ENCODE data around the gene FSTL4. TPM values are rescaled to one million over a fixed set of nuclear protein-coding genes. Genes with fewer than 3 reads are reported as not detected.

The FSTL4 gene
- total RNA-seq, 1 experiment from 2014 or later = 14.3 TPM

DNA sequence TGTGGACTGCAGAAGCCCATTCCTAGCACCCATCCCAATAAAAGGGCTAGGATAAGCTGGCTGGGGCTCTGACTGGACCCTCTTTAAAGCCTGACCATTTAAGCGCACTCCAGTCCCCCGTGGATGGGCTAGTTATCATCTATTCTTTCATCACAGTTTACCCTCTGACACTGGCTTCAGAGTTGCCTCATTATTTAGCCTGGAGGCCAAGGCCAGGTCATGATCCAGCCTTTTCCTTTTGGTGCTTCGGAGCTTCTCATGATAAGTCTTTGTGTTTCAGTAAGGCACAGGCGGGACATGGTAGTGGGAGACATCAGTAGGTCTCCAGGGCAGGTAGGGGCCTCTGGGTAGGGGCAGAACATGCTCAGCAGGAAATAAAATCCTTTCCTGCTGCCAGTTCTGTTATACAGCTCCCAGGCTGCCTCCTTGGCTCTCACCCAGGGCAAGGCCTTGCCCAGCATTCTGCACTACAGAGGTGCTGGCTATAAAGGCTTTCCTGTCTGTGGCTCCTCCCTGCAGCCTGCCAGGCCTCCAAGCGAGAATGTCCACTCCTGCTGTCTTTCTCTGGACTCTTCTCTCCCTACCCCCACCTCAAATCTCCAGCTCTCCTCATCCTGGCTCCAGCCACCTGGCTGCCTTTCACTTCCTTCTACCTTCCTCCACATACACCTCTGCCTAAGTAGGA, 128.8 kb downstream of the FSTL4 start:
- DNase-seq (ENCODE audit: extremely low read depth, low read depth) = no peak

DNA sequence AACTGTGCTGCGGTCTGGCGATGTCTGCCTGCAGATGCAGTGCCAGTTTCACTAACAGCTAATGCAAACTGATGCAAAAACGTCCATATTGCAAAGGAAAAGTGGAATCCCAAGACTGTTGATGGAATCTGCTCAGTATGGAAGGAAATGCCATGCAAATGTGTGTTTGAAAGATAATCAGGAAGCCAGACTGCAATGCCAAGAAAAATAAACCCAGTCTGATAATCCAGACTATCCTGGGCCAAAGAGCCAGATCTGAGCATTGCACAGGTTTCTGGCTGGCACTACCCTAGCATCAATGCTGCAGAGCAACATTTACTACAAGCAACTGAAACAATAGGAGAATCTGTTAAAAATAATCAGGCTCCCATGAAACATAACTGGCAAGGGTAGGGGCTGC, 130.3 kb downstream of the FSTL4 start:
- DNase-seq (ENCODE audit: extremely low read depth, low read depth) = no peak

- no peak for DNase-seq (ENCODE audit: extremely low read depth, low read depth)
These were observed 131.5 kb downstream of the FSTL4 start for GRCh38 chr5:133480866-133481265.

DNA sequence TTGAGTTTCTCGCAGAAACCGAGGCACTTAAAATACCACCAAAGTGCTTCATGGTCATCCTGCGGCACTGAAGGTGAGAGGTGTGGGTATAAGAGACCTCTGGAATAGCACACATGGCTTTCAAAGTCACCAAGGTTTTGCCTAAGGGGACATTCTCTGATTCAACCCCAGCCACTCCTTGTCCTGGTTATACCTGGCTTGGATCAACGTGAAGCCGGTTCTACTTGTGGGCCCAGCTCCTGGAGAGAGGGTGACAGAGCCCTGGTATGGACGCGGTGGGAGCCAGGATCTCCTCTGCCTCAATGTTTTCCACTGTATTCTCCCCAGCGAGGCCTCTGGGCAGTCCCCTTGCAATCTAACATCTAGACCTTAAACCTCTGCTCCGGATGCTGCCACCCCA, 132.0 kb downstream of the FSTL4 start:
- no peak for DNase-seq (ENCODE audit: extremely low read depth, low read depth)

GRCh38 chr5:133478199-133478985, 133.9 kb downstream of the FSTL4 start:
- no peak for DNase-seq (ENCODE audit: extremely low read depth, low read depth)

- DNase-seq (ENCODE audit: extremely low read depth, low read depth) = no peak
These were observed 136.4 kb downstream of the FSTL4 start for GRCh38 chr5:133475986-133476385.

GRCh38 chr5:133474851-133475590, 137.3 kb downstream of the FSTL4 start:
- no peak for DNase-seq (ENCODE audit: extremely low read depth, low read depth)

DNA sequence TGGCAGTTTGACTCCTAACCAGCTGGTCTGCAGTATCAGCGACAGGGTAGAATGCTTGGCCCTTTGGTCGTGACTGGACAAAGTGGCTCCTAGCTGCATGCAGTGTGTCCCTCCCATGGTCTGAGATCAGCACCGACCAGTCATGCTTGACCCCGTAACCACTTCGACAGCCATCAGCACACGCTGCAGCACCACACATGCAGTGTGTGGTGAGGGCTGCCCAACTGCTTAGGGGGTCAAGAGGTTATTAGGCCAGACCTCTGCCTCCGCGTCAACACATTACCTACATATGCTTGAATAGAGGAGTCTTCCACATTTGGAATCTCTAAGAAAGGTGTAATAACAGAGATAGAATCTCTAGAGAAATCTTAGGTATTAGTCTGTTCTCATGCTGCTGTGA, 139.1 kb downstream of the FSTL4 start:
- DNase-seq (ENCODE audit: extremely low read depth, low read depth) = no peak

DNA sequence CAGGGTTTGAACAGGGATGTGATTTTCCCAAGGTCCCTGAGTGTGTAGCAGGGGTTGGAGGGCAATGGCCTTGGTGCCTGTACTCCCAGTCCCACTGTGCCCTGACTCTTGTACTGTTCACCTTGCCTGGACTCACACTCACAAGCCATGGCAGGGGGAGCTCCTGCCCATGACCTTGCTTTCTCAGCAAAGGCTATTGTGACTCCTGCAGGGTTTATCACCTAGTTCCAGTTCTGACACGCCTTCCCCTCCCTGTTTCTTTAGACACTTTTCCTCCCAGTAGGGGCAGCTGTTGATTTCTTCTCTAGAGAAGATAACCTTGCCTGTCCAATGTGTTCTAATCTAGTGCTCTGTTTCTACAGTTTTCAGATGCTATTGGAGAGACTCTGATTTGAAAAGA, 139.5 kb downstream of the FSTL4 start:
- DNase-seq (ENCODE audit: extremely low read depth, low read depth) = no peak

DNA sequence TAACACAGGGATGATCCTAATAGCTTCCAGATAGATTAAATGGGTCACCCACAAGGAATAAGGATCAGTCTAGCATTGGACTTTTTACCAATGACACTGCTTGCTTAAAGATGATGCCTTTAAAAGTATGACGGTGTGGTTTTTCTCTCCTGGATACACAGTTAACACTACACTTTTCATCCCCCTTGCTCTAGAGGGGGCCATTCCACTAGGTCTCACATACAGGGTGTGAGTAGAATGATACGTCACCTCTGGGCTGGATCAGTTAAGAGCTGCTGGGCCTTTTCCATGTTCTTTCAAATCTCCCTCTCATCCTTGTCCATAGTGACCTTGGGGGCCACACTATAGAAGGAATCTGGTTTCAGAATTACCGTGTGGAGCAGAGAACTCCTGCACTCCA, 140.6 kb downstream of the FSTL4 start:
- no peak for DNase-seq (ENCODE audit: extremely low read depth, low read depth)

DNA sequence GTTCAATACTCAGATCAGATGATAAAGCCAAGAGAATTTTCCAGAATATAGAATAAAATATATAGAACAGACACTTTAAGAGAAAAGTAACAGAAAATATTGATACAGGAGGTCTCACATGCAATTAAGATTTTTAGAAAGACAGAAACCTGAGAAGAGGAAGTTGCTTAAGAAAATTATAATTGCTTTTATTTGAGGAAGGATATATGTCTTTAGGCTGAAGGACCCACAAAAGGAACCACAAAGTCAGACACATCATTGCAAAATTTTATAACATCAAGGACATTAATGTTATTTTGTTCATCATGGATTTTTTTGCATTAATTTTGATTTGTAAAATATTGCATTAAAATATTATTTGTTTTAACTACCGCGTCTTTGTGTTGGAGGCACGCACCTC, 141.5 kb downstream of the FSTL4 start:
- DNase-seq (ENCODE audit: extremely low read depth, low read depth) = no peak

DNA sequence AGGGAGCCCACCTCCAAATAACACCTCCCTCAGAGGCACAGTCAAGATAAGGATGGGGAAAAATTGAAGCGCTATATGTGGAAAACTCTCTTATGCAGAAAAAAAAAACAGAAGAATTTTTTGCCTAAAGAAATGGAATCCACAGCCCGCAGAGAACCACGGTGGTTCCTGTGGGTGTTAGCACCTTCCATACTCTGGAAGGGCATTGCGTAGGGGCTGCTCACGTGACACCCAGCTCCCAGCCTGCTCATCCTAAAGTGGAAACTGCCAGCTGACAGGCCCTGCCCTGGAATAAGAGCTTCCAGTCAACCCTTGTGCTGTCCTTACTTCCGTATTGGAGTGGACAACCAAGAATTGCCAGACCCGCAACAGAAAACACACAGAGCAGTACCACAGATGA, 142.5 kb downstream of the FSTL4 start:
- no peak for DNase-seq (ENCODE audit: extremely low read depth, low read depth)

DNA sequence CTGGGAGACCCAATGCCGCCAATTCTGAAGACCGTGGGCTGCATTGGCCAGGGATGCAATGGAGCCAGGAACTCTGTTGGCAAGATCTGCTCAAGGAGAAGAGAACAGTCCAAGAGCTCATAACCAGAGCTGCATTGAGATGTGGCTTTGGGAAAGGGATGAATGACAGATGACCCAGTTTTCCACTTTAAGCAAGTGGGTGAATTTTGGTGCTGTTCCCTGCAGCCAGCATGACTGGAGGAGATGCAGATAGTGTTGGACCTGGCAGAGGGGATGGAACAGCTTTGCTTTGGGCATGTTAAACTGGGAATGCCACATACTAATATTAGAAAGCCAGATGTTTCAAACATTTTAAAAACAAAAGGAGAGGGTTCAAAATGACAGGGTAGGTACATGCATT, 143.1 kb downstream of the FSTL4 start:
- DNase-seq (ENCODE audit: extremely low read depth, low read depth) = no peak

GRCh38 chr5:133468596-133468995, 143.7 kb downstream of the FSTL4 start:
- no peak for DNase-seq (ENCODE audit: extremely low read depth, low read depth)

DNA sequence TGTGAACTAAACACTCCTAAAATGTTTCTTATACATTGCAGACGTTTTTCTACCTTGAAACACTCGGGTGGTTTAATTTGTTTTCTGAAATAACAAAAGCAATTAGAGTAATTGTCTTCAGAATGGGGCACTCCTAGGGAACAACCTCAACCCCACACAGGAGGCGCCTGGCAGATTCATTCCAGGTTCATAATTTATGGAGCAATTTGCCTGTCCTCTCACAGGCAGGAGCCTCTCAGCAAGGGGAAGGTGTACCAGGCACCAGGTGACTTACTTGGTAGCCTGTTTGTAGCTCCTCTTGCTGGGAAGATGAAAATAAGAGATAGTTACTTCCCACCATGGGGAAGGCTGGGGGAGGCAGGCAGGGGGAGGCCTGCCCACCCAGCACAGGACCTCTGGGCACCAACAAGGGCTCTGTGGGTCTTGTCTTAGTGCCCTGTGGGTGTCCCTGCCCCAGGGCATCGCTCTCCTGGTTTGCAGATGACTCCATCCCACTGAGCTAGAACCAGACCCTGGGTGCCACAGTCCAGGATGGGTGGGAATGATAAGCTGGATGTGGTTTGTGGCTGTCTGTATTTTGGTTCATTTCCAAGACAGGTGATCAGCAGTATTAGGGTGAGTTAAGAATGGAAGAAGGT, 144.4 kb downstream of the FSTL4 start:
- no peak for DNase-seq (ENCODE audit: extremely low read depth, low read depth)

GRCh38 chr5:133467335-133467779, 145.0 kb downstream of the FSTL4 start:
- DNase-seq (ENCODE audit: extremely low read depth, low read depth) = no peak

DNA sequence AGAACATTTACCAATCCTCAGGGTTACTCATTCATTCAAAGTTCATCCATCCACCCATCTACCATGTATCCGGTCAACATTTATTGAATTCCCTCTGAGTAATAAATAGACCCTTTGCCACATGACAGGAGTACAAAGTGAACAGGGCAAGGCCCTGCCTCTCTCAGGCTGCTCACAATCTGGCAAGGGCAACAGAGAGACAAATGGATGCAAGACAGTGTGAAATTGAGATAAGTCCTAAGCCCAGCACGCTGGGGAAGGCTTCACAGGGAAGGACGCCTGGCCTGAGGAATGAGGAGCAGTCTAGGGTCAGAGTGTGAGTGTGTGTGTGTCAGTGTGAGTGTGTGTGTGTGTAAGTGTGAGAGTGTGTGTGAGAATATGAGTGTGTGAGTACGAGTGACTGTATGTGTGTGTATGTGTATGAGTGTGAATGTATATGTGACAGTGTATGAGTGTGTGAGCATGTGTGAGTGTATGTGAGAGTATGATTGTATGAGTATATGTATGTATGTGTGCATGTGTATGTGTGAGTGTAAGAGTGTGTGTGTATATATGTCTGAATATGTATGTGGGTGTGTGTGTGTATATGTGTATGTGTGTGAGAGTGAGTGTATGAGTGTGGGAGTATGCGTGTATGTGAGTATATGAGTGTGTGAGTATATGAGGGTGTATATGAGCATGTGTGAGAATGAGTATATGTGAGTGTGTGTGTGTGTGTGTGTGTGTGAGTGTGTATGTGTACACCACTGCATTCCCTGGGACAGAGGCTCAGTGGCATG, 145.6 kb downstream of the FSTL4 start:
- no peak for DNase-seq (ENCODE audit: extremely low read depth, low read depth)

GRCh38 chr5:133464013-133464412, 148.3 kb downstream of the FSTL4 start:
- no peak for DNase-seq (ENCODE audit: extremely low read depth, low read depth)

DNA sequence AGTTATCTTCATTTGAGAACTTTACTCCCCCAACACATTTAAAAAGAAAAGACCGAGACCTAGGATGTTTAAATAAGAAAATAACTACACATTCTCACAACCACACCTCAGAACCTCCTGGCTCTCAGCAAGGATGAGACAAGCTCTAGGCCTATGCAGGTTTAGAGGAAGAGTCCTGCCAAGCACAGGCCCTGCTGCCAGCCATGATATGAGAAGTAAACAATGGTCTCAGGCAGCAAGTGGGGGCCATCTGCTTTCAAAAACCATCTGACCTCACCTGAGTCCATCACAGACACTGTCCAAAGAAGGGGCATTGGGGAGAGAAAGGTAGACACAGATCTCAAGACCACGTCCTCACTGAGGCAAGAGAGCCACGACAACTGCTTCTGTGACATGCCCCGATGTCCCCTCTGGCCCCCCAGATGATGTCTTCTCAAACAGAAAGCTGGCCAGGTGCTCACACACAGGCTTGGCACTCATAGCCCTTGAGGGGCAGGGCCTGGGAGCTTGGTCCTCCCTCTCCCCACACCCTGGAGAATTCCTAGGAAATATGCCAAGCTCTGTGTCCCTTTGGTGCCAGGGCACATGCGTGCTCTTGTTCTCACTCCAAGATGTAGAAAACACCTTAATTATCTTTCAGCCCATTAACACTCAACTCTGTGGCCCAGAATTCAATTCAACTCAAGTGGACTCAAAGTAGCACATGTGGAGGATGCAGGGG, 150.4 kb downstream of the FSTL4 start:
- DNase-seq (ENCODE audit: extremely low read depth, low read depth) = no peak
